ENCODE results near the gene DDX1.
"Not testable (repeated sequence)": the region's sequence is repeated elsewhere in the genome, so short reads cannot be mapped to it uniquely, and the experiment has no call there.

Gene DDX1

DNA sequence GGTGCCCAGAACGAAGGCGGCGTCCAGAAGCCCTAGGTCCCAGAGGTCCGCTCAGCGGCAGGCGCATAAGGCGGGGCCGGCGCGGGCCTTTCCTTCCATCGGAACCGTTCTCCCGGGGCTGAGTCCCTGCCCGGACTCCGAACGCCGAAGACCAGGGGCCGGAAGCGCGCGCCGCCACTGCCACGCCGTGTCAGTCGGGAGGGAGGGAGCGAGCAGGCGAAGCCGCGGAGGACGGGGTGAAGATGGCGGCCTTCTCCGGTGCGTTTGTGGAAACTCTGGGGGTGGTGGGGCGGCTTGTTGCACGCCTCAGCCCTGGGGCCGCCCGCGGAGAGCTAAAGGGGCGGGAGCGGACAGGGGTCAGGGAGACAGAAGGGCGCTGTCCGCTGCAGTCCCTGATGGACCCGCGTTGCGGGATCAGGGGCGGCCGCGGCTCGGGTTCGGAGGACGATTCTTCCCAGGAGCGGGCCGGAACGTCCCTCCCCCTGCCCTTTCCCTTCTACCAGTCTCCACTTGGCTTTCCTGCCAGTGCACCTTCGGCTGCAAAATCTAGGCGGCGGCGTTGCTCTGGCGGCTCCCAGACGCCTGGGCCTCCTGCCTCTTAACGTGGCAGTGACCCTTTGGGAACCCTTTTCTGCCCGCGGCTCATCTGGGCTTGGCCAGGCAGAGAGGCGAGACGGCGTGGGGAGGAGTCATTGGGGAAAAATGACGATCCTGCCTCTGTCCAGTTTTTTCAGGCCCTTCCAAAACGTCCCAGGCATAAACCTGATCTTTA, at the start of gene DDX1:
TSS of gene DDX1 (plus strand) at position 177 of the 772 bp plus-strand sequence. CDS start at position 243, 66 bp downstream.
- peak; percentile 97 for DNase-seq

DNA sequence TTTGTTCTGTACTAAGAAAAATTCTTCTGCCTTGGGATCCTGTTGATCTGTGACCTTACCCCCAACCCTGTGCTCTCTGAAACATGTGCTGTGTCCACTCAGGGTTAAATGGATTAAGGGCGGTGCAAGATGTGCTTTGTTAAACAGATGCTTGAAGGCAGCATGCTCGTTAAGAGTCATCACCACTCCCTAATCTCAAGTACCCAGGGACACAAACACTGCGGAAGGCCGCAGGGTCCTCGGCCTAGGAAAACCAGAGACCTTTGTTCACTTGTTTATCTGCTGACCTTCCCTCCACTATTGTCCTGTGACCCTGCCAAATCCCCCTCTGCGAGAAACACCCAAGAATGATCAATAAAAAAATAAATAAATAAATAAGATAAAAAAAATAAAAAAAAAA, 49.4 kb upstream of the DDX1 start:
- DNase-seq, result not testable (repeated sequence)

DNA sequence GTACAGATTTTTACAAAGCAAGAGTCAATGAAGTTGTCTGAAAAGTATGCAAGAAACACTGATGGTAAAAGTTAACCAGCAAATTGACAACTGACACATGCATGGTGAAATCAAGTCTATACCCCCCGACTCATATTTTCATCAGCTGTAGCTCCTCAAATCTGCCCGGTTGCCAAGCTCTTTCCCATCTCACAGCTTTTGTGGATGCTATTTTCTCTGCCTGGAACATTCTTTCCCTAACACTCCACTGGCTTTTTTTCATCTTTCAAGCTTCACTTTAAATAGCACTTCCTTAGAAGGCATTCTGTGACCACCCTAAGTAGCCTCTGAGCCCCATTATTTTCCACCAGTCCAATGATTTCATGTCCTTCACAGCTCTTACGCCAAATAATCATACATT, 48.6 kb upstream of the DDX1 start:
- DNase-seq, result no peak

DNA sequence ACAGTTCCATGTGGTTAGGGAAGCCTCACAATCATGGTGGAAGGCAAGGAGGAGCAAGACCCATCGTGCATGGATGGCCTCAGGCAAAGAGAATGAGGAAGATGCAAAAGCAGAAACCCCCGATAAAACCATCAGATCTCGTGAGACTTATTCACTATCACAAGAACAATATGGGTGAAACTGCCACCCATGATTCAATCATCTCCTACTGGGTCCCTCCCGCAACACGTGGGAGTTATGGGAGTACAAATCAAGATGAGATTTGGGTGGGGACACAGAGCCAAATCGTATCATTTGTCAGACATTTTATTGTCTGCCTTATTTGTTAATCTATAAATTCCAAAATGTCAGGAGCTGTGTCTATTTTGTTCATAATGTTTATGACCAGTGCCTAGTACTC, 48.1 kb upstream of the DDX1 start:
- no peak for DNase-seq

DNA sequence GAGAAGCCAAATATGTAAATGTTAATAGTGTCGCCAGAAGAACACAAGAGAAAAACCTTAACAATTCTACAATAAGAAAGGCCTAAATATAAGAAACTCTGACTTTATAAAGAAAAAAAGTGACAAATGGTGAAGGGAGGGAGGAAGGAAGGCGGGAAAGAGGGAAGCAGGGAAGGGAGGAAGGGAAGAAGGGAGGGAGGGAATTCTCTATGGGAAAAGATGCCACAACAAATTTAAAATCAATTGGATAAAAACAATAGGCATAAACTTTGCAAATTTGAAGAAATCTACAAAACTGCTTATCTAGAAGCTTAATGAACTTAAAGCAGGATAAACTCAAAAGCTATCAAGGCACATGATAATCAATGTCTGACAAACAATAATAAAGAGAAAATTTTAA, 47.4 kb upstream of the DDX1 start:
- DNase-seq, result no peak

DNA sequence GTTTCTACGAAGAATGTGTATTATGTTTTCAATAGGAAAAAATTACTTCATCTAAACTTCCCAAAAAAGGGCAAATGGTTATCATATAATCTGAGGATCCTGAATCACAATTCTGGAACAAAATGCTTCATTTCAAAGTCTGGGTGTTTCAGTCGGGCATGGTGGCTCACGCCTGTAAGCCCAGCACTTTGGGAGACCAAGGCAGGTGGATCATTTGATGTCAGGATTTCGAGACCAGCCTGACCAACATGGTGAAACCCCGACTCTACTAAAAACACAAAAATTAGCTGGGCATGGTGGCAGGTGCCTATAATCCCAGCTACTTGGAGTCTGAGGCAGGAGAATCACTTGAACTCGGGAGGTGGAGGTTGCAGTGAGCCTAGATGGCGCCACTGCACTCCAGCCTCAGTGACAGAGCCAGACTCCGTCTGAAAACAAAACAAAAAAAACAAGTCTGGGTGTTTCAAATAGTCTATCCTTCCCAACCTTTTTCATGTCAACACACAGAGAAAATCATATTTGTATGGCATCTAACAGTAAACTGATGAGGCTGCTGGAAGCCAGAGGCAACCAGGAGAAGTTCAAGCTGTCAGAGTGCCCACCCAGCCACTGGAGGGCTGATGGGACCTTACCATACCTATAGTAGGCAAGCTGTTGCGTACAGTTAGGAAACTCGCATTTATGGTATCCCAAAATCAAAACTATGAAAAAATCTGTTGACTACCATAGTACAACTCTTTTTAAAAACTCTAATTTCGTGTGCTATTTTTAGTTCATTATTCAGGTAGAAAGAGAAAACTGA, 45.2 kb upstream of the DDX1 start:
- DNase-seq, result no peak

DNA sequence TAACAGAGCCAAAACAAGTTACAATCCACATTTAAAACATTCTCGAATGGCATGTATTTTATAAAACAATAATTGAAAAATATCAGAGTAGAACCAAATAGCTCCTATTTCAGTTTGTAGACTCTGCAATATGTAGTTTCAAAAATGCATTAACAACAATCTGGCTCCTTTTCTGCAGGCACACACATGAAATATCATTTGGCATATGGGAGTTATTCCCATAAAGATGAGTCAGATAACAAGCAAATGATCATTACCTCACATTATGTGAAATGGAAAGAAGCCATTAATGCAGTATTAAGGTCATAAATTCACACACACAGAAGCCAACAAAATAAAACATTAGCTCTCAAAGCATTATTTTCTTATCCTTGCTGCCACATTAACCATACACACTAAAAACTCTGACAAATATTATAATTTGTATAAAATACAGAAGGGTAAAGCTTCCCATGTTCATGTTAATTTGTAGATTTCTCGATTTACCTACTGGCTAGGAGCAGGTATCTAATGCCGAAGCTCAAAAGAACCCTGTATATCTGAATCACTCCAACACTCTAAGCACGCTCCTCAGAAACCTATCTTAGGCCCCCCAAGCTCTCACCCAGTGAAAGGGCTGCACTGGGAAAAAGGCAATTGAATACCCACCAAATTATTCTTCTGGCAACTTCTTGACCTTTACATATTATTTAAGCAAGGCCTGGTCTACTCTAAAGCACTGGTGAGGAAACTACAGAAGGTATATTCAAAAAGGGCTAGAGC, 44.4 kb upstream of the DDX1 start:
- DNase-seq, result no peak

DNA sequence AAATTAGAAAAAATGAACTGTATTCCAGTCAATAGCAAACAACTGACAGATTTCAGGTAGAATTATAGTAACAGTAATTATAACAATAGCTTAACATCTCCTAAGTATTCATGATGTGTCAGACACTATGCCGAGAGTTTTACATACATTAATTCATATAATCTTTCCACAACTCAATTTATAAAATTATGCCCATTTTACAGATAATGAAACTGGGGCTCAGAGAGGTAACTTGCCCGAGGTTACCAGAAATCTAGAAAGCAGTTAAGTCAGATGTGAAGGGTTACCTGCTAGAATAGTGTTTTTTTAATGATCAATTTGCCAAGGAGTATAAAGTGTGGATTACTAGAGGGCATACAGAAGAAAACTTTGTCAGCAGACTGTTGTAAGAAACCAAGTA, 42.7 kb upstream of the DDX1 start:
- DNase-seq, result no peak

DNA sequence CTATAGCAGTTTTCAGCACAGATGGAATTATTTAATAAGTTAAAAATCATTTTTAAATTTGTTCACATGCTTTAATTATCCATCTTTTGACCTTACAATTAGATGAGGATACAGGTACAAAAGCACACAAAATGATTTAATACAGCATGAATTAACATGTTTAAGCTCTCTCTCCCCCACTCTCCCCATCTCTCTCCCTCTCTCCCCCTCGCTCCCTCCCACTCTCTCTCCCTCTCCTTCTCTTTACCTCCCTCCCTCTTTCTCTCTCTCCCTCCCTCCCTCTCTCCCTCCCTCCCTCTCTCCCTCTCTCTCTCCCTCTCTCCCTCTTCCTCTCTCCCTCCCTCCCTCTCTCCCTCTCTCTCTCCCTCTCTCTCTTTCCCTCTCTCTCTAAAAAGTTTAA, 38.1 kb upstream of the DDX1 start:
- no peak for DNase-seq

DNA sequence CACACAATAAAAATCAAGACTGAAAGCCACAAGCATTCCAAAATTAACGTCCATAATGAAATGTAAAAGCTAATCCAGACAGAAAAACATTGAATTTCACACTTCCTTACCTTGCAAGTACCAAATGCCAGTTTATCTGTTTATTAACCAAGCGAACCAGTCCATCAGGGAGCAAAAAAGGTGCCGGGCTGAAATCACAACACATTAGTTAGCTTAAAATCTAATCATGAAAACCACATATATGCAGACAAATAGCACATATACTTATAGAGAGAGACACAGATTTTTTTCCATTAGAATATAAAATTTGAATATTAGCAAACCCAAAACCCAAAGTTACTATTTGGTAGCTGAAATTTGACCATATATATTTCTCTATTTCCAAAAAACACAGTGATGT, 37.7 kb upstream of the DDX1 start:
- DNase-seq, result no peak

DNA sequence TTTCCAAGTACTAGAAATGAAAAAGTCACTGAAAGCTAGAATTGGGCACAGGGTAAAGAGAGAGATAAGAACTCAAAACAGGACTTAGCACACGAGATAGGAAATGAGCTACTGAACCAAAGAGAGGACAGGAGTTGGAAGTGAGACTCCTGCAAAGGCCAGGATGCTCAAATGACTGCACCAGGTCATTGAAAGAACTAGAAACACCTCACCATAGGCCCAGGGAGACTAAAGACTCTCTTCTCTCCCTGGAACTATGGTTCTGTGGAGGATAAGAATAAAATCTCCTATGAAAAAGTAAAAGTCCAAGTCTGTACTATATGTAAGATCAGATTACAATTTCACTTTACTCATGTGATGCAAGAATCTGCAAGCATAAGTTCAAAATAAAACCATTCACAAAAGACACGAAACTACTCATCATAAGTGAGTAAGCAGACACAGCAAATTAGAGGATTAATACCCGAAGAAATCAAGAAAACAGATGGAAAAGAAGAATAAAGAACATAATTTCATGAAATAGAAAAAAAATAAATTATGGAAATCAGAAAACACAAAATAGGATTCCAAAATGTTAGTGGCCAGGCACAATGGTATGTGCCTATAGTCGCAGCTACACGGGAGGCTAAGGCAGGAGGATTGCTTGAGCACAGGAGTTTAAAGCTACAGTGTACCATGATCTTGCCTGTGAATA, 37.0 kb upstream of the DDX1 start:
- no peak for DNase-seq

DNA sequence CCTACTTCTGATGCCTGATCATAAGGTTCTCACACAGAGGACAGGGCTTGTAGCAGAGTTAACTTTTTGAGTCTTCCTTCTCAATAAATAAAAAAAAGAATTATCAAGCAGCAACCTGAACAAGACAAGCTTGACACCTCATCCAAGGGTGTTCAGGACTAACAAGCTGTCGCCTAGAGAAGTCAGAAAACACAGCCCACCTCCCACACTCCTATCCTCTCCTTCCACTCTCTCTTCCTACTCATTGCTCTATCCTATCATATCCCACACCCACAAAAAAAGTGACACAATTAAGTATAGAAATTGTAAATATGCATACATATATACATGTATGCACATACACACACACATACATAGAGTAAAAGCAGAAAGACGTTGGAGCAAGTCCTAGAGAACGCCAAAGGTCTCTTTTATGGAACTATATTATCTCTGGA, 35.9 kb upstream of the DDX1 start:
- no peak for DNase-seq

DNA sequence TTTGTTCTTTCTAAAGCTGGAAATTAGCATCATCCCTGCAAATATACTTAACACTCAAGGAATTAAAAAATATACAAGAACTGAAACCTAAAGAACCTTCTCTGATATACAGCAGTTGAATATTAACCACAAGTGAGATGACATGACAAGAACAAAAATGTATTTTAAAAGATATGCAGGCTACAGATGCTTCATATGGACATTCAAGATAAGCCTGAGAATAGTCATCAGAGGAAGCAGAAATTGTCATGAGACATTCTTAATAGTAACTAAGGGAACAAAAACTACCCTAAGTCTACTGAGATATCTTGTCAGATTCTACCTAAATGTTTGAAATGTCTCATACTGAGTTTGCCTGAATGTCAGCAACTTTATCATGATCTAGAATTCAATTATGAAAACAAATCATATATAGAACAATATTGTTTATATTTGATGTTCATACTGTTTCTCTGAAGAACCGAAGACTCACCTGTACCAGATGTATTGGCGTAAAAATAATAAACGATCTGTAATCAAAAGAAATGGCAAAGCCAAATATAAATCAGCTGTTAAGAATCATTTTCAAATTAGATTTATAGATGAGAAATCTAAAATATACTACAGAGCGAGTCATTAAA, 35.2 kb upstream of the DDX1 start:
- DNase-seq, result no peak

DNA sequence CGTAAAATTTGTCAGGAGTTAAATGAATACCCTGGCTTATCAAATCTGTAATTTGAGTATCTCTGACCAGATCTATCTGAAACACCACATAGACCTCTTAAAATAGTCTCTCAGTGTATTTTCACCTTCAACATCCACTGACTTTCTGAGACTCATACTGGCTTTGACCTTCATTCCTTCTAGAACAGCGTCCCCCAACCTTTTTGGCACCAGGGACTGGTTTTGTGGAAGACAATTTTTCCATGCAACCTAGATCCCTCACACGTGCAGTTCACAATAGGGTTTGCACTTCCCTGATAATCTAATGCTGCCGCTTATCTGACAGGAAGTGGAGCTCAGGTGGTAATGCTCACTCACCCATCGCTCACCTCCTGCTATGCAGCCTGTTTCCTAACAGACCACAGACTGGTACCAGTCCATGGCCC, 33.8 kb upstream of the DDX1 start:
- DNase-seq, result no peak

DNA sequence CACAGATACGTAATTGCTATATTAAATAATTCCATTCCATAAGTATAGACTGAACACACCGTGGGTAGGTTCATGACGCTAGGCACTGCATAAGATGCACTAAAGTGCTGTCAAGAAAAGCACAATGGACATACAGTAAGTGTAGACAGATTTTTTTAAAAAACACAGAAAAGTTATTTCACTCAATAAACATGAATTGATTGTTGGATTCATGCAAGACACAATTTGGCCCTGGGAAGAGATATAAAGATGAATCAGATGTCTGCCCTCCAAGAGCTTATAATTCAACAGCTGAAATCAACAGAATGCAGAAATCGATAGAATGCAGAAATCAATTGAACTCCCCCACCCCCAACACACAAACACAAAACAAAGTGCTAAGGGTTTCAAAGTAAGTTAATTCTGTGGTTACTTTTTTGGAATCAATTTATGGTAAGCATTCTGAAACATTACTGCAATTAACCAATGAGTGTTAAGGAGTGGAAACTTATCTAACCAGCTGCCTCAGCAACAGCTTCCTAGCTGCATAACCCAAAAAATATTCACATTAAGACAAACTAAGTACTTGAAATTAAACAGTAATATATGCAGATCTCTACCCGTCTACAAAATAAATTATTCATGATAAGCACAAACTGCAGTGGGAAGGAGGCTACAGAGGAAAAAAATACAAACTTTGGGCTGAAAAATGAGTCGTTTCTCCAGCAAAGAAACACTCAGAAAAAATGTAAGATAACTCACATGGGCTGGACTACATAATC, 32.1 kb upstream of the DDX1 start:
- no peak for DNase-seq

DNA sequence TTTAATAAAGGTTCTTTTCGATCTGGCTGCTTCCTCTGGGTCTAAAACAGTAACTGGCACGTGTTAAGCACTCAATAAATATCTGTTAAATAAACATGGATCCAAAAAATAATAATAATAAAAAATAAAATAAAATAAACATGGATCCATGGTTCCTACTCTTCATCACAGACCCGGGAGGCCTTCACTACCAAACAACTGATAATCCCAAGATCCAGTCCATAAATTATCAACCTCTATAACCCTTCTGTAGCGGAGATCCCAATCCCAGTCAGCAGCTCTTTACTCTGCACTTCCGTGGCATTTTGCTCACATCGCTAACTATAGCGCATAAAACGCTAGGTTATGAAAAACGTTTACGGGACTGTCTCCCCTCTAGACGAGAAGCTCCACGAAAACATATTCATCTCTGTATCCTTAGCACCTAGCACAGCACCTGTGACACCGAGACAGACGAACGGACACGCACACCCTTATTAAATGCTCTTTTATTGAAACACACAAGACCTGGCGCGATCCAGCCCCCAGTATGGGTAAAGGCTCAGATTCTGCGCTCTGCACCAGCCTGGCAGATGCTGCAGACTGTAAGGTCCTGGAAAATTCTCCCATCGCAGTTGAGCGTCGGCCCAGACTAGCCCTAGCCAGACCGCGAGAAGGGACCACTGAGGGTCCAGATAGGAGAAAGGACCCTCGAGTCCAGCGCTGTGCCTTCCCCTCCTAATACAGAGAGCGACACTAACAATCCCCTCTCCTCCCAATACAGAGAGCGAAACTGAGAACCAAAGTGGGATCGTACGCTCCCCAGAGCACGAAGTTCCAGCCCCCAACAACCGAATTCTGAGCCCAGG, 31.3 kb upstream of the DDX1 start:
- peak; percentile 83 for DNase-seq

DNA sequence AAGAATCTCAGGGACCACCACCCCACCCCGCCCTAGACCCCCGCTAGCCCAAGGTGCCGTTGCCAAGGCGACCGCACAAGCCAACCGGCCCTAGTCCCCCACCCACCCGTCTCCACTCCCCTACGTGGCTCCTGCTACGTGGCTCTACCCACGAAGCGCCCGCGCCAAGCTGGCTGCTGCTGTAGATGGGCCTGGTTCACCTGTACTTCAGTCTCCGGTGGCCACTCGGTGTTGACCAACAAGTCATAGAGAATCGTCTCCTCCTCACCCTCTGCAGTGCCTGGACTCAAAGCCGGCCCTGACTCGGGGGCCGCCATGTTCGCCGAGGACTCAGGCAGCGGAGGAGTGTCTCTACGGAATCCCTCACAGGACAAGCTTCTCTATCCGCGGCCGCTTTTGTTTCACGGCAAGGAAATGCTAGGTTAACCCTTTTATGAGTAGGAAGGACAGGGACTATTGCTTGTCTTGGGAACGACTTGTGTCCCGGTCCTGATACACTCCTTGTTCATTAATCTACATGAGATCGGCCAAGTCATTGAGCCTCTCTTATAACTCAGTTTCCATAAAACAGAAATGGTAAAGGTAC, 30.6 kb upstream of the DDX1 start, which contains the start of gene NBAS:
TSS of gene NBAS (minus strand) at position 347 of the 586 bp plus-strand sequence. CDS start at position 317, 30 bp downstream.
- peak; percentile 95 for DNase-seq

DNA sequence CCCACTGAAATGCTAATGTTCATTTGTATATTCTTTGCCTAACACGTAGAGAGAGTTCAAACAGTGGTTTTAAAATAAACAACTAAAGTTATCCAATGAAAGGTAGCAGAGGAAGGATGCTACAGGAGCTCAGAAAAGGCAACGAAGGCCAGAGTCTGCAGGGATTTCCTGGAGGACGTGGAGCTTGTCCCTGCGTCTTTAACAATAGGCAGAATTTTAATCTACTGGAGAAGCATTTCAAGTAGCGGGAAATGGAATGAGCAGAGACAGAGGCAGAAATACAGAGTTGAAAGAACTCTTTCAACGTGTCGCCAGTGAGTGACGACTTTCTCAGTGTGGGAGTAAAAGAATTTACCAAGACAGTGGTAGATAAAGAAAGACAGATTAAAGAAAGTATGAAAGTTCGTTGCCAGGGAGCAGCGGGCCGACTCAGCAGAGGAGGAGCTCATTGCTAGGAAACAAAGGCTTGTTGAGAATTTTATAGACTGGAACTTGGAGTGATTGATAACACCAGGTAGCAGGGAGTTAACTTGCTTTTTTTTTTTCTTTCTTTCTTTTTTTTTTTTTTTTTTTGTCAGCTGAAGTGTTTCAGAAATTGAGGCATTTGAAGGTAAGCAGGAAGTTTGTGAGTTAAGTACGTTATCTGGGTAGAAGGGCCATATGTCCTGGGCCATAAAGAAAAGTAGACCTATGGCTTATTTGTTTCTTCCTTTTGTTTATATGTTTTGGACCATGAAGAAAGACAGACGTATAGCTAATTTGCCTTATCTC, 29.9 kb upstream of the DDX1 start:
- DNase-seq, result peak; percentile 83

DNA sequence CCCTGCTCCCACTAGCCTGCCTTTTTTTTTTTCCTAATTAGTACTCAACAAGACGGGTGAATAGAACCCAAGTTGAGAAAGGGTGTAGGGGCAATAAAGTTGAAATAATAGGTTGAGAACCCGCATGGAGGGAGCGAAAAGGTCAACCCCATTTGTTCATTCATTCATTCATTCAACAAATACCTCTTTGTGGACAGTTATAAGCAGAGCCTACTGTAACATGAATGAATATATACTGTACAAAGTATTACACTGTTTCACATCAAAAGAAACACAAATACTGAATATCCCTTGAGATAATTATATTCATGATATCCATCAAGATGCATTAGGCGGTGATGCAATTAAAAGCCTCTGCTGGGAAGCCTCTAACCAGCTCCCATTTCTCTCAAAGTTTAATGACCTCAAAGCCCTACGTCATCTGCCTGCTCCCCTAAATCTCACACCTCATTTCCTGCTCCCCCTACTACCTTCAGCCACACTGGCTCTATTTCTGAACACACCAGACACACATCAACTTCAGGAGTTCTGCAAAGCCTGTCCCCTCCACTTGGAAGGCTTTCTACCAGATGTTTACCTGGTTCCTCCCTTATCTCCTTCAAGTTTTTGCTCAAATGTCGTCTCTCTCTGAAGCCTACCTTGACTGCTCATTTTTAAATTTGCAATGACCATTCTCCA, 29.2 kb upstream of the DDX1 start:
- DNase-seq, result no peak

Measured in retina (tissue), 1 donor.